Measurements from ENCODE around the gene LCP2.

GRCh38 chr5:170307575-170308465 is 10.2 kb upstream of the LCP2 start:
- TF ChIP-seq CTCF (conservative IDR thresholded peaks at IDR 0.05; ENCODE audit: low read depth, low read length) (no peak), EZH2phosphoT487 (IDR thresholded peaks at IDR 0.05; ENCODE audit: borderline replicate concordance, low read length) (no peak), EZH2 (IDR thresholded peaks at IDR 0.05; ENCODE audit: low read length, unreplicated experiment) (no peak)
